Activated naive CD8-positive, alpha-beta T cell treated with anti-CD3 and anti-CD28 coated beads, Interleukin-2, amount 10 ng/mL, durations not matched to agents 7 days and 5 days (primary cell): Measurements from ENCODE around the gene L3MBTL2. TPM values are rescaled to one million over a fixed set of nuclear protein-coding genes. Genes with fewer than 3 reads are reported as not detected.
"Not testable (repeated sequence)": the region's sequence is repeated elsewhere in the genome, so short reads cannot be mapped to it uniquely, and the experiment has no call there.

ENCODE experiments used
- ATAC-seq: fragments of 150-1000 bp; cut with Tn5 transposase; one replicate; pipeline ENCODE4 v1.10.0; 2021; ENCODE audit warnings: low read depth, moderate library complexity
- POLR2A ChIA-PET: fragments of 350-600 bp; sonication (Branson Sonifier 250); formaldehyde crosslinking; loops from one replicate; lab custom pipeline; 2021; ENCODE audit warnings: antibody characterized with exemption; lab: Charles Lee
- DNase-seq: peaks from one replicate; pipeline ENCODE4 v3.0.0; 2021
- H3K27ac Mint-ChIP-seq: one replicate; pipeline ENCODE4 v1.8.0; 2022; ENCODE audit warnings: mild to moderate bottlenecking, mixed read lengths
- H3K27me3 Mint-ChIP-seq: one replicate; pipeline ENCODE4 v1.8.0; 2022; ENCODE audit warnings: mild to moderate bottlenecking, moderate library complexity, mixed read lengths
- H3K36me3 Mint-ChIP-seq: one replicate; pipeline ENCODE4 v1.8.0; 2021; ENCODE audit warnings: mild to moderate bottlenecking, mixed read lengths
- H3K4me1 Mint-ChIP-seq: one replicate; pipeline ENCODE4 v1.8.0; 2021; ENCODE audit warnings: mixed read lengths
- H3K4me3 Mint-ChIP-seq: one replicate; pipeline ENCODE4 v1.8.0; 2022; ENCODE audit warnings: mild to moderate bottlenecking, moderate library complexity, mixed read lengths
- H3K9me3 Mint-ChIP-seq: one replicate; pipeline ENCODE4 v1.8.0; 2021; ENCODE audit warnings: mixed read lengths
- total RNA-seq, 2 experiments: library from RNA; stranded (reverse); gene quantifications; one replicate each; pipeline ENCODE4 v1.2.3, GENCODE V29; 2021

The L3MBTL2 gene
- total RNA-seq, 2 experiments from 2014 or later, result 37.5 to 38.7 TPM

- H3K36me3 Mint-ChIP-seq, result peaks cover 18% of the 10 kb centered on the region
- H3K4me1 Mint-ChIP-seq, result no peaks in the 10 kb centered on the region
- no peak for ATAC-seq
- POLR2A ChIA-PET, result no interaction called here
- H3K4me3 Mint-ChIP-seq, result no peak overlapping the region
- no peak overlapping the region for H3K27ac Mint-ChIP-seq
- no peak for DNase-seq
- H3K9me3 Mint-ChIP-seq, result no peaks in the 10 kb centered on the region
- H3K27me3 Mint-ChIP-seq, result no peaks in the 10 kb centered on the region
Measured at GRCh38 chr22:41252365-41252764, 47.3 kb downstream of the L3MBTL2 start.

- H3K36me3 Mint-ChIP-seq, result peaks cover 14% of the 10 kb centered on the region
- no peaks in the 10 kb centered on the region for H3K9me3 Mint-ChIP-seq
- no peak for DNase-seq
- H3K27ac Mint-ChIP-seq, result no peak overlapping the region
- no peaks in the 10 kb centered on the region for H3K4me1 Mint-ChIP-seq
- POLR2A ChIA-PET, result no interaction called here
- ATAC-seq, result no peak
- H3K4me3 Mint-ChIP-seq, result no peak overlapping the region
- no peaks in the 10 kb centered on the region for H3K27me3 Mint-ChIP-seq
Measured at GRCh38 chr22:41254230-41254629, 49.1 kb downstream of the L3MBTL2 start.

- Mint-ChIP-seq H3K9me3 (no peaks in the 10 kb centered on the region), H3K4me1 (no peaks in the 10 kb centered on the region), H3K27me3 (no peaks in the 10 kb centered on the region), H3K36me3 (peaks cover 12% of the 10 kb centered on the region), H3K4me3 (no peak overlapping the region), H3K27ac (no peak overlapping the region)
- DNase-seq (no peak), ATAC-seq (no peak)
- POLR2A ChIA-PET, result no interaction called here
Measured at GRCh38 chr22:41256254-41257253, 51.4 kb downstream of the L3MBTL2 start.

- no peaks in the 10 kb centered on the region for H3K4me1 Mint-ChIP-seq
- H3K27me3 Mint-ChIP-seq, result no peaks in the 10 kb centered on the region
- H3K36me3 Mint-ChIP-seq, result peaks cover 14% of the 10 kb centered on the region
- ATAC-seq (no peak), DNase-seq (no peak)
- H3K9me3 Mint-ChIP-seq, result no peaks in the 10 kb centered on the region
- no peak overlapping the region for H3K27ac Mint-ChIP-seq
- POLR2A ChIA-PET, result no interaction called here
- H3K4me3 Mint-ChIP-seq, result no peak overlapping the region
Measured at GRCh38 chr22:41257696-41258095, 52.6 kb downstream of the L3MBTL2 start.

GRCh38 chr22:41259756-41260155, 54.6 kb downstream of the L3MBTL2 start:
- peaks cover 11% of the 10 kb centered on the region for H3K36me3 Mint-ChIP-seq
- H3K4me1 Mint-ChIP-seq, DNase-seq, H3K4me3 Mint-ChIP-seq, H3K27ac Mint-ChIP-seq, H3K9me3 Mint-ChIP-seq, H3K27me3 Mint-ChIP-seq, ATAC-seq: not testable (repeated sequence)
- POLR2A ChIA-PET, result interaction anchor here (0.7 to 1.4 kb wide), 3 partner anchors 22 to 555 kb away, joined by 3 to 4 read pairs (median 4); no protein-coding TSS in a partner anchor

- POLR2A ChIA-PET, result no interaction called here
- no peaks in the 10 kb centered on the region for H3K4me1 Mint-ChIP-seq
- no peaks in the 10 kb centered on the region for H3K9me3 Mint-ChIP-seq
- H3K36me3 Mint-ChIP-seq, result peaks cover 18% of the 10 kb centered on the region
- H3K27me3 Mint-ChIP-seq, result no peaks in the 10 kb centered on the region
- no peak overlapping the region for H3K4me3 Mint-ChIP-seq
- DNase-seq, result no peak
- no peak overlapping the region for H3K27ac Mint-ChIP-seq
- ATAC-seq, result no peak
Measured at GRCh38 chr22:41260871-41261270, 55.8 kb downstream of the L3MBTL2 start.

- H3K9me3 Mint-ChIP-seq, result no peaks in the 10 kb centered on the region
- no peaks in the 10 kb centered on the region for H3K27me3 Mint-ChIP-seq
- no peak overlapping the region for H3K27ac Mint-ChIP-seq
- H3K4me1 Mint-ChIP-seq, result no peaks in the 10 kb centered on the region
- peaks cover 23% of the 10 kb centered on the region for H3K36me3 Mint-ChIP-seq
- no peak overlapping the region for H3K4me3 Mint-ChIP-seq
- POLR2A ChIA-PET, result no interaction called here
- ATAC-seq, result no peak
- DNase-seq, result no peak
Measured at GRCh38 chr22:41261541-41262249, 56.6 kb downstream of the L3MBTL2 start.

GRCh38 chr22:41262250-41262765, 57.2 kb downstream of the L3MBTL2 start:
- no peak for ATAC-seq
- Mint-ChIP-seq H3K4me1 (no peaks in the 10 kb centered on the region), H3K36me3 (peaks cover 23% of the 10 kb centered on the region), H3K9me3 (no peaks in the 10 kb centered on the region), H3K27me3 (no peaks in the 10 kb centered on the region), H3K4me3 (no peak overlapping the region), H3K27ac (no peak overlapping the region)
- no peak for DNase-seq
- POLR2A ChIA-PET, result no interaction called here

GRCh38 chr22:41263704-41264103, 58.6 kb downstream of the L3MBTL2 start:
- Mint-ChIP-seq H3K4me1 (no peaks in the 10 kb centered on the region), H3K9me3 (no peaks in the 10 kb centered on the region), H3K27ac (no peak overlapping the region), H3K36me3 (peaks cover 28% of the 10 kb centered on the region), H3K27me3 (no peaks in the 10 kb centered on the region), H3K4me3 (no peak overlapping the region)
- POLR2A ChIA-PET, result no interaction called here
- DNase-seq (no peak), ATAC-seq (no peak)

- Mint-ChIP-seq H3K4me1 (no peaks in the 10 kb centered on the region), H3K36me3 (peaks cover 29% of the 10 kb centered on the region), H3K27me3 (no peaks in the 10 kb centered on the region), H3K27ac (no peak overlapping the region), H3K4me3 (no peak overlapping the region), H3K9me3 (no peaks in the 10 kb centered on the region)
- ATAC-seq (no peak), DNase-seq (no peak)
- POLR2A ChIA-PET, result no interaction called here
Measured at GRCh38 chr22:41264408-41264941, 59.4 kb downstream of the L3MBTL2 start.

- no peaks in the 10 kb centered on the region for H3K4me1 Mint-ChIP-seq
- H3K36me3 Mint-ChIP-seq, result peaks cover 33% of the 10 kb centered on the region
- H3K9me3 Mint-ChIP-seq, result no peaks in the 10 kb centered on the region
- DNase-seq (no peak), ATAC-seq (no peak)
- no peak overlapping the region for H3K27ac Mint-ChIP-seq
- no peaks in the 10 kb centered on the region for H3K27me3 Mint-ChIP-seq
- H3K4me3 Mint-ChIP-seq, result no peak overlapping the region
- POLR2A ChIA-PET, result no interaction called here
Measured at GRCh38 chr22:41267958-41268357, 62.8 kb downstream of the L3MBTL2 start.

GRCh38 chr22:41271787-41272186, 66.7 kb downstream of the L3MBTL2 start:
- Mint-ChIP-seq H3K27me3 (no peaks in the 10 kb centered on the region), H3K4me3 (no peak overlapping the region), H3K36me3 (peaks cover 29% of the 10 kb centered on the region), H3K9me3 (no peaks in the 10 kb centered on the region), H3K4me1 (peaks cover 2% of the 10 kb centered on the region), H3K27ac (no peak overlapping the region)
- no peak for DNase-seq
- POLR2A ChIA-PET, result no interaction called here
- ATAC-seq, result no peak

- DNase-seq, result no peak
- Mint-ChIP-seq H3K27me3 (no peaks in the 10 kb centered on the region), H3K36me3 (peaks cover 34% of the 10 kb centered on the region), H3K27ac (no peak overlapping the region), H3K4me1 (peaks cover 2% of the 10 kb centered on the region), H3K9me3 (no peaks in the 10 kb centered on the region), H3K4me3 (no peak overlapping the region)
- no peak for ATAC-seq
- POLR2A ChIA-PET, result interaction anchor here (1.9 kb wide), 1 partner anchor 13 kb away, joined by 8 read pairs; the partner anchor contains the start of gene RANGAP1
Measured at GRCh38 chr22:41273128-41273527, 68.0 kb downstream of the L3MBTL2 start.
